Cortex of kidney (tissue), 1 donor: ENCODE results near the gene GPR148.
"Not testable (repeated sequence)": the region's sequence is repeated elsewhere in the genome, so short reads cannot be mapped to it uniquely, and the experiment has no call there.

ENCODE experiments used
- DNase-seq: peaks from one replicate; lab custom pipeline; 2025; lab: John Stamatoyannopoulos, UW

Gene GPR148

GRCh38 chr2:130728549-130729316 is at the start of gene GPR148:
Gene GPR148 (plus strand): TSS chr2:130729070. CDS start chr2:130729152, 82 bp downstream.
- no peak for DNase-seq

GRCh38 chr2:130692041-130692770 is 36.7 kb upstream of the GPR148 start:
- DNase-seq = not testable (repeated sequence)

- not testable (repeated sequence) for DNase-seq
Measured at GRCh38 chr2:130693474-130693873, 35.4 kb upstream of the GPR148 start.

- not testable (repeated sequence) for DNase-seq
Measured at GRCh38 chr2:130703250-130703649, 25.6 kb upstream of the GPR148 start.

- not testable (repeated sequence) for DNase-seq
Measured at GRCh38 chr2:130714795-130715194, 14.1 kb upstream of the GPR148 start.

GRCh38 chr2:130720036-130720435 is 8.8 kb upstream of the GPR148 start:
- DNase-seq = no peak

- DNase-seq = no peak
Measured at GRCh38 chr2:130720528-130720927, 8.3 kb upstream of the GPR148 start.

GRCh38 chr2:130724455-130724854 is 4.4 kb upstream of the GPR148 start:
- no peak for DNase-seq

- DNase-seq = no peak
Measured at GRCh38 chr2:130726614-130727180, 2.2 kb upstream of the GPR148 start.

GRCh38 chr2:130727286-130727924 is 1.5 kb upstream of the GPR148 start:
- DNase-seq = no peak

- no peak for DNase-seq
Measured at GRCh38 chr2:130728007-130728454, 839 bp upstream of the GPR148 start.

GRCh38 chr2:130729322-130730299 is 741 bp downstream of the GPR148 start:
- DNase-seq = no peak

GRCh38 chr2:130732257-130732656 is 3.4 kb downstream of the GPR148 start:
- DNase-seq = not testable (repeated sequence)

- no peak for DNase-seq
Measured at GRCh38 chr2:130735200-130735599, 6.3 kb downstream of the GPR148 start.

GRCh38 chr2:130736487-130736886 is 7.6 kb downstream of the GPR148 start:
- no peak for DNase-seq

- DNase-seq = no peak
Measured at GRCh38 chr2:130737592-130737991, 8.7 kb downstream of the GPR148 start.

- no peak for DNase-seq
Measured at GRCh38 chr2:130740671-130741070, 11.8 kb downstream of the GPR148 start.

- DNase-seq = no peak
Measured at GRCh38 chr2:130743278-130743677, 14.4 kb downstream of the GPR148 start.

GRCh38 chr2:130744287-130745117 is 15.6 kb downstream of the GPR148 start:
- no peak for DNase-seq

- no peak for DNase-seq
Measured at GRCh38 chr2:130749078-130749477, 20.2 kb downstream of the GPR148 start.
